ENCODE data around the gene CA9. TPM values are rescaled to one million over a fixed set of nuclear protein-coding genes. Genes with fewer than 3 reads are reported as not detected.

Gene CA9
- total RNA-seq, 1 experiment from 2014 or later, result 8.5 TPM

GRCh38 chr9:35723908-35724307 is 50.2 kb downstream of the CA9 start:
- no peak for DNase-seq (ENCODE audit: low read depth, low spot score)
- TF ChIP-seq, protein P1, sequence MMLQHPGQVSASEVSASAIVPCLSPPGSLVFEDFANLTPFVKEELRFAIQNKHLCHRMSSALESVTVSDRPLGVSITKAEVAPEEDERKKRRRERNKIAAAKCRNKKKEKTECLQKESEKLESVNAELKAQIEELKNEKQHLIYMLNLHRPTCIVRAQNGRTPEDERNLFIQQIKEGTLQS (IDR thresholded peaks at IDR 0.05), result no peak
- TF ChIP-seq SP1 (IDR thresholded peaks at IDR 0.05; ENCODE audit: low read depth) (no peak), FOSL1 (IDR thresholded peaks at IDR 0.05; ENCODE audit: low read depth) (no peak), EZH2phosphoT487 (IDR thresholded peaks at IDR 0.05; ENCODE audit: borderline replicate concordance) (no peak), TCF7L2 (IDR thresholded peaks at IDR 0.05; ENCODE audit: borderline replicate concordance, extremely low read depth, insufficient read depth, insufficient read length) (no peak), ELF1 (IDR thresholded peaks at IDR 0.05; ENCODE audit: borderline replicate concordance, low read depth) (no peak), CTCF (IDR thresholded peaks at IDR 0.05 in 2 of 3, conservative IDR thresholded peaks at IDR 0.05 in 1 of 3; ENCODE audit: borderline replicate concordance in 1 of 3, insufficient read depth in 1 of 3, low read depth in 2 of 3, low read length in 2 of 3) (no peak), ZBTB33 (IDR thresholded peaks at IDR 0.05; ENCODE audit: extremely low read depth, insufficient replicate concordance, low read length) (no peak), CBX3 (IDR thresholded peaks at IDR 0.05; ENCODE audit: low read depth) (no peak), RAD21 (IDR thresholded peaks at IDR 0.05; ENCODE audit: low read depth) (no peak), CEBPB (IDR thresholded peaks at IDR 0.05; ENCODE audit: low read depth) (no peak), REST (IDR thresholded peaks at IDR 0.05; ENCODE audit: low read depth) (no peak), JUND (IDR thresholded peaks at IDR 0.05) (no peak), EZH2 (IDR thresholded peaks at IDR 0.05) (no peak), SRF (IDR thresholded peaks at IDR 0.05; ENCODE audit: low read depth) (no peak), POLR2A (IDR thresholded peaks at IDR 0.05; ENCODE audit: borderline replicate concordance, extremely low read depth, insufficient read depth, insufficient read length) (no peak), POLR2AphosphoS5 (IDR thresholded peaks at IDR 0.05; ENCODE audit: low read depth, low read length) (no peak), SIN3A (IDR thresholded peaks at IDR 0.05; ENCODE audit: low read depth) (no peak)
- no peak overlapping the region for H3K27ac ChIP-seq (ENCODE audit: low read depth, low read length)
- H3K9ac ChIP-seq (ENCODE audit: low read length), result no peak overlapping the region
- no TSS peak for BruUV-seq (replicated peaks)
- no peaks in the 10 kb centered on the region for H4K20me1 ChIP-seq (ENCODE audit: insufficient read depth)
- no peaks in the 10 kb centered on the region for H3K9me2 ChIP-seq (ENCODE audit: insufficient read depth)
- no peak overlapping the region for H2AFZ ChIP-seq (ENCODE audit: low read depth, low read length, poor library complexity, severe bottlenecking)
- H3K36me3 ChIP-seq (ENCODE audit: control insufficient read depth in 1 of 2, insufficient read depth in 2 of 2, low read length in 2 of 2), result peaks cover 49 to 59% of the 10 kb centered on the region in 2 experiments
- H3K79me2 ChIP-seq (ENCODE audit: insufficient read depth, low read length), result peaks cover 29% of the 10 kb centered on the region
- intact Hi-C loops (cut with micrococcal nuclease), result no loop called here
- CTCF ChIA-PET, result no interaction called here
- no peaks in the 10 kb centered on the region for H3K27me3 ChIP-seq (ENCODE audit: insufficient read depth, low read length)
- POLR2A ChIA-PET, result no interaction called here
- no peaks in the 10 kb centered on the region for H3K4me1 ChIP-seq (ENCODE audit: control insufficient read depth in 1 of 2, insufficient read depth in 2 of 2, low read length in 2 of 2)
- no peak overlapping the region for H3K4me2 ChIP-seq (ENCODE audit: low read length)
- ATAC-seq, result no peak
- H3K9me3 ChIP-seq (ENCODE audit: control insufficient read depth in 1 of 2, insufficient read depth in 1 of 2, low read depth in 1 of 2, low read length in 2 of 2), result no peaks in the 10 kb centered on the region
- no peak overlapping the region for H3K4me3 ChIP-seq (replicated peaks in 1 of 2; ENCODE audit: low read depth in 1 of 2, low read length in 2 of 2)
- RAD21 ChIA-PET (ENCODE audit: low non-redundant PET in 1 of 2, low total read pairs in 2 of 2, uncharacterized antibody in 2 of 2, unreplicated experiment in 2 of 2), result no interaction called here

Measured in HCT116 (cell line).